Psoas muscle (tissue), 8 donors: Measurements from ENCODE around the gene EML3. TPM values are rescaled to one million over a fixed set of nuclear protein-coding genes. Genes with fewer than 3 reads are reported as not detected.

Experiments used
- ATAC-seq, 4 donors: fragments of 200-7000 bp; cut with Tn5 transposase; one replicate each; pipeline ENCODE4 v1.9.1; 2020; ENCODE audit warnings: moderate library complexity in 3 of 4, mild to moderate bottlenecking in 2 of 4
- DNase-seq, 2 donors: peaks; one replicate each; pipeline ENCODE4 v3.0.0-alpha.2; 2020
- H3K27ac ChIP-seq: fragments of 200-600 bp; one replicate; pipeline ENCODE4 v1.8.0; 2022
- H3K27me3 ChIP-seq, 3 donors: fragments of 200-600 bp in 1 of 3; one replicate each; pipeline versions ENCODE4 v1.6.1 to v1.8.0; 2013 to 2022; ENCODE audit warnings: low read length in 2 of 3, mild to moderate bottlenecking in 2 of 3, moderate library complexity in 1 of 3; ENCODE audit not compliant: insufficient read depth in 3 of 3
- H3K36me3 ChIP-seq, 2 donors: fragments of 200-600 bp in 1 of 2; one replicate each; pipeline versions ENCODE4 v1.6.1 to v1.8.0; 2013 to 2022; ENCODE audit warnings: low read depth in 1 of 2, mild to moderate bottlenecking in 1 of 2, moderate library complexity in 1 of 2; ENCODE audit not compliant: insufficient read depth in 1 of 2
- H3K4me1 ChIP-seq: fragments of 200-600 bp; one replicate; pipeline ENCODE4 v1.8.0; 2022
- H3K4me3 ChIP-seq: fragments of 200-600 bp; one replicate; pipeline ENCODE4 v1.8.0; 2022; ENCODE audit warnings: mild to moderate bottlenecking
- H3K9me3 ChIP-seq: fragments of 200-600 bp; one replicate; pipeline ENCODE4 v1.8.0; 2022
- WGBS, 3 donors: extraction: QIAGEN DNeasy Blood & Tissue Kit; methylation state at CpG; one replicate each; pipeline versions ENCODE4 v1.1.6 to v1.1.7; 2013; 5-methylcytosine and 5-hydroxymethylcytosine counted together
- intact Hi-C, 2 donors: fragments of 100-400 bp; cut with DNase I; formaldehyde crosslinking; loops; one replicate each; pipeline versions ENCODE4 v1.11.0 to v1.14.2; 2022
- polyA plus RNA-seq, 3 donors: library from polyadenylated mRNA; stranded (reverse); fragments of 200-250 nt; gene quantifications; one replicate each; pipeline ENCODE4 v1.2.3, GENCODE V29; 2013
- total RNA-seq, 4 donors: library from RNA; stranded (reverse); fragmentation: NEBNext Ultra II Directional in 2 of 4; extraction: Animal tissue kit (Norgen Biotek cat#: 25700) in 2 of 4; gene quantifications; one replicate each; pipeline versions ENCODE4 v1.2.1 to v1.2.4, GENCODE V29; 2021 to 2023
- TF ChIP-seq, protein P1 (sequence below): fragments of 200-600 bp; IDR thresholded peaks from one replicate; pipeline ENCODE4 v1.8.0; 2022; ENCODE audit warnings: antibody characterized with exemption
- donor health status: healthy with polysubstance abuse.
- donor health status: DM: no; HTN: no; CAD: no; lungs with moderate emphysema.
- donor health status: Bipolar disorder and iron deficiency.
- donor health status: healthy.
- donor health status: DM: yes; HTN: yes; CAD: no.
- donor health status: DM: no; HTN: no; CAD: no.
- donor health status: DM: no; HTN: no; CAD: no.
- donor health status: DM: yes; HTN: yes; CAD: no.

Gene EML3
- total and polyA plus RNA-seq, 7 donors = 7.4 to 19.5 (median 14.1) TPM

DNA sequence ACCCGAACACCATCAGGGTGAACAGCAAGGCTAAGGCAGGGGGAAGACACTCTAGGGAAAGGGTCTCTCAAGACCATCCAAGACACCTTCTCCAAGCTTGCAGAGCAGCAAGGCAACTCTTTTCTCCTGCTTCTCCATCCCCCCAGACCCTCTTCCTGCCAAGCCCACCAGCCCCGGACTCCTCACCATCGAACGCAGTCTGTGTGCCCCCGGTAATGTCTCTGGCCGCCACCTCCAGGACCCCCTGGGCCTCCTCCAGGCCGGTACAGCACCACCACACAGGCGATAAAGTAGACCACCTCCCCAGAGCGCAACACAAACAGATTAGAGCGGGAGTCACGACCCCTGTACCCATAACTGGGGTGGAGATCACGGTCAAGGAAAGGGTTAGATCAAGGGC lies 3.8 kb downstream of the EML3 start:
- intact Hi-C loops = no loop called here
- DNase-seq (no peak), ATAC-seq (no peak)
- H3K27me3 ChIP-seq = no peaks in the 10 kb centered on the region
- no peak overlapping the region for H3K4me3 ChIP-seq
- H3K27ac ChIP-seq = no peak overlapping the region
- H3K4me1 ChIP-seq = peaks cover 12% of the 10 kb centered on the region
- H3K9me3 ChIP-seq = no peaks in the 10 kb centered on the region
- WGBS, 3 donors = 92 to 94% (median 92%) methylated on average over 12 of the region's 12 CpGs
- H3K36me3 ChIP-seq = peaks cover 0 to 37% of the 10 kb centered on the region in 2 donors
- TF ChIP-seq, protein P1, sequence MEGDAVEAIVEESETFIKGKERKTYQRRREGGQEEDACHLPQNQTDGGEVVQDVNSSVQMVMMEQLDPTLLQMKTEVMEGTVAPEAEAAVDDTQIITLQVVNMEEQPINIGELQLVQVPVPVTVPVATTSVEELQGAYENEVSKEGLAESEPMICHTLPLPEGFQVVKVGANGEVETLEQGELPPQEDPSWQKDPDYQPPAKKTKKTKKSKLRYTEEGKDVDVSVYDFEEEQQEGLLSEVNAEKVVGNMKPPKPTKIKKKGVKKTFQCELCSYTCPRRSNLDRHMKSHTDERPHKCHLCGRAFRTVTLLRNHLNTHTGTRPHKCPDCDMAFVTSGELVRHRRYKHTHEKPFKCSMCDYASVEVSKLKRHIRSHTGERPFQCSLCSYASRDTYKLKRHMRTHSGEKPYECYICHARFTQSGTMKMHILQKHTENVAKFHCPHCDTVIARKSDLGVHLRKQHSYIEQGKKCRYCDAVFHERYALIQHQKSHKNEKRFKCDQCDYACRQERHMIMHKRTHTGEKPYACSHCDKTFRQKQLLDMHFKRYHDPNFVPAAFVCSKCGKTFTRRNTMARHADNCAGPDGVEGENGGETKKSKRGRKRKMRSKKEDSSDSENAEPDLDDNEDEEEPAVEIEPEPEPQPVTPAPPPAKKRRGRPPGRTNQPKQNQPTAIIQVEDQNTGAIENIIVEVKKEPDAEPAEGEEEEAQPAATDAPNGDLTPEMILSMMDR = no peak

DNA sequence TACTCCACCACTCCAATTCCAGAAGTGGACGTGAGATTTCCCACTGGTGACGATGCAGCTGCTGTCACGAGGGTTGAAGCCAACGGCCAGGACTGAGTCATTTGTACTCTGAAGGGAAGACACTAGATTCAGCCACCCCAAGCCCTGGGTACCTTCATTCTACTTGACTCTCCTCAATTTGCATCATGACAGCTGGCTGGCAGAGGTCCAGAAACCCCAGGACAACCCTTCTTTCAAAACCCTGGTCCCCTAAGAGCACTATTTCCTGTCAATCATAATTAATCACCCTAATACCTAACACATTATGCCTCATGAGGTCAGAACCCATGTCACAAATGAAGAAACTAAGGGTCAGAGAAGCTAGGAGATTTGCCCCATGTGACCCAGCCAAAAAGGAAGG lies 4.9 kb downstream of the EML3 start:
- DNase-seq (peak in 1 of 2 donors; percentile 36), ATAC-seq (no peak)
- Histone ChIP-seq H3K36me3 (peaks cover 0 to 37% of the 10 kb centered on the region in 2 donors), H3K4me1 (peaks cover 13% of the 10 kb centered on the region), H3K9me3 (no peaks in the 10 kb centered on the region), H3K27me3 (no peaks in the 10 kb centered on the region), H3K4me3 (no peak overlapping the region), H3K27ac (no peak overlapping the region)
- intact Hi-C loops = no loop called here
- TF ChIP-seq, protein P1 = no peak
- WGBS, 3 donors = 59 to 77% (median 68%) methylated on average over 4 of the region's 4 CpGs

DNA sequence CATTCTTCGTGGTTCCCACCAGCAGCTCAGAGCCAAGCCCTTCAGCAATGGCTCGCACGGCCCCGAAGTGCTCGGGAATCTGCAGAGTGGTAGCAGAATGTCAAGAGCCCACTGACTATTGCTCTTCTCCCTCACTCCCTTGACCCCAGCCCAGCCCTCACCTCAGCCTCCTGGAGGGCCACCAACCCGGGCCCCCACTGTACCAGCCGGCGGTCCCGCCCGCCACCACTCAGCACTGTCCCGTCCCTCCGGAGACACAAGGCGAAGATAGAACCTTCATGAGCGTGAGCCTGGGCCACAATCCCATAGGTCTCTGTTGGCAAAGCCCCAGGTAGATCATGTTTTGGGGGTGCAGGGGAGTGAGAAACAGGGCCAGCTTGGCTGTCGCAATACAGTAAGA lies 6.7 kb downstream of the EML3 start:
- H3K4me3 ChIP-seq = no peak overlapping the region
- TF ChIP-seq, protein P1 = no peak
- H3K36me3 ChIP-seq = peaks cover 0 to 37% of the 10 kb centered on the region in 2 donors
- intact Hi-C loops = no loop called here
- H3K9me3 ChIP-seq = no peaks in the 10 kb centered on the region
- no peaks in the 10 kb centered on the region for H3K27me3 ChIP-seq
- DNase-seq = peak in 1 of 2 donors; percentile 46
- H3K27ac ChIP-seq = no peak overlapping the region
- H3K4me1 ChIP-seq = peaks cover 8% of the 10 kb centered on the region
- ATAC-seq = no peak
- 95 to 98% (median 96%) methylated on average over 15 of the region's 15 CpGs for WGBS, 3 donors

DNA sequence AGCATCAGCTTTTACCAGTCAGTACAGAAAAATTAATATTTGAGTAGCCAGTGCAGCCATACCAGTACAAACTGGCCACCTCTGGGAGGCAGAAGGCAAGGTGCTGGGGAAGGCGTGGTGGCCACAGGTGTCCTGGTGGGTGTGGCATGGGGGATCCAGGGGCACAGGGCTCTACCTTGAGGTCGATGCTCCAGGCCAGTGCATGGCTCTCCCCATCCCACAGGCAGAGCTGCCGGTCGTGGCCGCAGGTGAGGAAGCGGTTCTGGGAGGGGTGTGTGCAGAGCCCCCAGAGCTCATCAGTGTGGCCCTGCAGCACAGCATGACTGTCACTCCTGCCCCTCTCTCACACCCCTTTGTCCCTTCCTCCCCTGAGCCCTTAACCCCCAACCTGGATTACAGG lies 7.1 kb downstream of the EML3 start:
- no peak for ATAC-seq
- peaks cover 11% of the 10 kb centered on the region for H3K4me1 ChIP-seq
- intact Hi-C loops = no loop called here
- no peaks in the 10 kb centered on the region for H3K9me3 ChIP-seq
- TF ChIP-seq, protein P1 = no peak
- WGBS, 3 donors = 88 to 91% (median 89%) methylated on average over 6 of the region's 6 CpGs
- peaks cover 0 to 37% of the 10 kb centered on the region in 2 donors for H3K36me3 ChIP-seq
- no peak overlapping the region for H3K4me3 ChIP-seq
- H3K27me3 ChIP-seq = no peaks in the 10 kb centered on the region
- H3K27ac ChIP-seq = no peak overlapping the region
- peak in 1 of 2 donors; percentile 43 for DNase-seq

DNA sequence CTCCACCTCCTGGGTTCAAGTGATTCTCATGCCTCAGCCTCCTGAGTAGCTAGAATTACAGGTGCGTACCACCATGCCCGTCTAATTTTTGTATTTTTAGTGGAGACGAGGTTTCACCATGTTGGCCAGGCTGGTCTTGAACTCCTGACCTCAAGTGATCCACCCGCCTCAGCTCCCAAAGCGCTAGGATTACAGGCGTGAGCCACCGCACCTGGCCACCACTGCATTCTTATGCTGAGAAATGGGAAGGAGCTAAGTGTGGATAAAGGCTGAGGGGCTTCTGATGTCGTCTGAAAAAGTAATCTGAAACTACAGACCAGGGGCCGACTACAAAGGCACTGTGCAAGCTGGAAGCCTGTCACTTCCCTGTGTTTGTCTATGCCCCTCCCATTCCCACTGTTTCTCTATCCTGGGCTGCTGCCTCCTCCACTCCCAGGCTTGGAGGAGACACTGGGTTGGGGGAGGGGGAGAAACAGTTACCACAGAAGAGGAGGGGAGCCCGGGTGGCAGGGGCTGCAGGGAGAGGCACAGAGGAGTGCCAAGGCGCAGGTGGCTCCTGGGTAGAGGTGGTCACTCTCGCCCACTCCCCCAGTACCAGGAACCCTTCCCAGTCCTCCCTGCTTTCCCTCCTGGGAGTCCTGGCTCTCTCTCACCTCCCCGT lies 8.0 kb downstream of the EML3 start:
- 78 to 92% (median 83%) methylated on average over 12 to 13 of the region's 13 CpGs for WGBS, 3 donors
- Histone ChIP-seq H3K27me3 (no peaks in the 10 kb centered on the region), H3K9me3 (no peaks in the 10 kb centered on the region), H3K27ac (no peak overlapping the region), H3K4me3 (no peak overlapping the region), H3K4me1 (peaks cover 20% of the 10 kb centered on the region), H3K36me3 (peaks cover 2 to 39% of the 10 kb centered on the region in 2 donors)
- DNase-seq (peak in 1 of 2 donors; percentile 42), ATAC-seq (no peak)
- TF ChIP-seq, protein P1 = no peak
- intact Hi-C loops = no loop called here
